Peyer's patch (tissue), 4 donors: ENCODE results near the gene GALNT1. TPM values are rescaled to one million over a fixed set of nuclear protein-coding genes. Genes with fewer than 3 reads are reported as not detected.

Experiments used
- DNase-seq, 3 donors: peaks; one replicate each; pipeline ENCODE4 v3.0.0-alpha.2; 2017 to 2019
- H3K27ac ChIP-seq, 4 donors: fragments of 200-600 bp; sonication (generic); one replicate each; pipeline ENCODE4 v1.5.1; 2016 to 2019
- H3K27me3 ChIP-seq, 2 donors: fragments of 200-600 bp; sonication (generic); one replicate each; pipeline ENCODE4 v1.5.1; 2019
- H3K36me3 ChIP-seq, 3 donors: fragments of 200-600 bp; sonication (generic); one replicate each; pipeline ENCODE4 v1.5.1; 2016 to 2019
- H3K4me1 ChIP-seq, 4 donors: fragments of 200-600 bp; sonication (generic); one replicate each; pipeline ENCODE4 v1.5.1; 2016 to 2019
- H3K4me3 ChIP-seq, 4 donors: fragments of 200-600 bp; sonication (generic); 1 replicate in 3 of 4; 2 replicates in 1 of 4; pipeline ENCODE4 v1.5.1; 2016 to 2019; ENCODE audit warnings: mild to moderate bottlenecking in 1 of 4
- H3K9me3 ChIP-seq, 4 donors: fragments of 200-600 bp; sonication (generic); one replicate each; pipeline ENCODE4 v1.5.1; 2016 to 2019; ENCODE audit warnings: mild to moderate bottlenecking in 1 of 4
- POLR2A ChIP-seq, 2 donors: fragments of 450-650 bp; IDR thresholded peaks; one replicate each; pipeline ENCODE4 v1.5.1; 2017; ENCODE audit warnings: antibody characterized with exemption in 2 of 2, mild to moderate bottlenecking in 2 of 2, moderate library complexity in 2 of 2
- total RNA-seq, 4 donors: library from RNA; depleted of rRNA; stranded (reverse); fragments of >200 nt; gene quantifications; one replicate each; pipeline ENCODE4 v1.1.0, GENCODE V29; 2016
- TF ChIP-seq, protein P1 (sequence below), 6 experiments: fragments of 450-650 bp in 4 of 6; fragments of 200-600 bp in 2 of 6; sonication (generic) in 1 of 6; IDR thresholded peaks; one replicate each; pipeline ENCODE4 v1.5.1; 2017 to 2019; ENCODE audit warnings: antibody characterized with exemption in 6 of 6, mild to moderate bottlenecking in 3 of 6, moderate library complexity in 1 of 6

Gene GALNT1
- total RNA-seq, 4 donors from 2014 or later, result 30.5 to 87.6 (median 70.7) TPM

DNA sequence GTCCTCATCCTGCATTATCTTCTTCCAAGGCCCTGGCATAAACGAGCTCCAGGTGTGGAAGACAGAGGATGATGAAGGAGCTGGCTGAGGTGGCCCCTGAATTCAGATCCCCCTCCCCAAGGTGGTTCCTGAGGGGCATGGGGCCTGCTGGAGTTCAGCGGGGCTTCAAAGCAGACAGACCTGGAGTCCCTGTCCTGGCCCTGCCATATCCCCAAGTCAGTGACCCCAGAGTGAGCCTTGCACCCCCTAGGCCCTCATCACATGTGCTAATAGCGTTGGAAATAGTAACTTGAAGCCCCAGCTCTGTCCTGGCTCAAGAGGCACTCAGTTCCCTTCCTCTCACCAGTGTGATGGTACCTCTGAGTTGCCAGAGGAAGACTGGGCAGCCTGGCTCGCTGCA, 172.9 kb downstream of the GALNT1 start:
- no peaks in the 10 kb centered on the region for H3K27me3 ChIP-seq
- DNase-seq, result no peak
- no peak for TF ChIP-seq POLR2A (IDR thresholded peaks at IDR 0.05)
- TF ChIP-seq, protein P1, sequence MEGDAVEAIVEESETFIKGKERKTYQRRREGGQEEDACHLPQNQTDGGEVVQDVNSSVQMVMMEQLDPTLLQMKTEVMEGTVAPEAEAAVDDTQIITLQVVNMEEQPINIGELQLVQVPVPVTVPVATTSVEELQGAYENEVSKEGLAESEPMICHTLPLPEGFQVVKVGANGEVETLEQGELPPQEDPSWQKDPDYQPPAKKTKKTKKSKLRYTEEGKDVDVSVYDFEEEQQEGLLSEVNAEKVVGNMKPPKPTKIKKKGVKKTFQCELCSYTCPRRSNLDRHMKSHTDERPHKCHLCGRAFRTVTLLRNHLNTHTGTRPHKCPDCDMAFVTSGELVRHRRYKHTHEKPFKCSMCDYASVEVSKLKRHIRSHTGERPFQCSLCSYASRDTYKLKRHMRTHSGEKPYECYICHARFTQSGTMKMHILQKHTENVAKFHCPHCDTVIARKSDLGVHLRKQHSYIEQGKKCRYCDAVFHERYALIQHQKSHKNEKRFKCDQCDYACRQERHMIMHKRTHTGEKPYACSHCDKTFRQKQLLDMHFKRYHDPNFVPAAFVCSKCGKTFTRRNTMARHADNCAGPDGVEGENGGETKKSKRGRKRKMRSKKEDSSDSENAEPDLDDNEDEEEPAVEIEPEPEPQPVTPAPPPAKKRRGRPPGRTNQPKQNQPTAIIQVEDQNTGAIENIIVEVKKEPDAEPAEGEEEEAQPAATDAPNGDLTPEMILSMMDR (IDR thresholded peaks at IDR 0.05), result no peak
- H3K4me1 ChIP-seq, result no peaks in the 10 kb centered on the region
- H3K27ac ChIP-seq, result no peak overlapping the region
- H3K36me3 ChIP-seq, result no peaks in the 10 kb centered on the region
- no peaks in the 10 kb centered on the region for H3K9me3 ChIP-seq
- H3K4me3 ChIP-seq, result no peak overlapping the region

- no peaks in the 10 kb centered on the region for H3K4me1 ChIP-seq
- H3K27me3 ChIP-seq, result no peaks in the 10 kb centered on the region
- no peaks in the 10 kb centered on the region for H3K9me3 ChIP-seq
- TF ChIP-seq, protein P1 (IDR thresholded peaks at IDR 0.05), result no peak
- TF ChIP-seq POLR2A (IDR thresholded peaks at IDR 0.05), result no peak
- H3K36me3 ChIP-seq, result no peaks in the 10 kb centered on the region
- no peak for DNase-seq
- no peak overlapping the region for H3K27ac ChIP-seq
- H3K4me3 ChIP-seq, result no peak overlapping the region
Observed at GRCh38 chr18:35755369-35755768, 173.8 kb downstream of the GALNT1 start.

- H3K4me1 ChIP-seq, result no peaks in the 10 kb centered on the region
- H3K27me3 ChIP-seq, result no peaks in the 10 kb centered on the region
- H3K4me3 ChIP-seq, result no peak overlapping the region
- no peaks in the 10 kb centered on the region for H3K9me3 ChIP-seq
- H3K27ac ChIP-seq, result no peak overlapping the region
- no peaks in the 10 kb centered on the region for H3K36me3 ChIP-seq
- peak in 2 of 3 donors; percentile 28 to 76 for DNase-seq
- TF ChIP-seq, protein P1 (IDR thresholded peaks at IDR 0.05), result peak; percentile 60 to 80 (median 78)
- TF ChIP-seq POLR2A (IDR thresholded peaks at IDR 0.05), result no peak
Observed at GRCh38 chr18:35756506-35757117, 175.1 kb downstream of the GALNT1 start.

Other genes starting within 250 kb of the GALNT1 start
- 10 to 100 TPM; 22.8 to 36.3 (median 30.2) TPM for gene ZNF24, start 237.3 kb upstream of the GALNT1 start, total RNA-seq
- 1 to 10 TPM; 1.9 to 6.6 (median 3.7) TPM for gene ZNF396, start 204.4 kb upstream of the GALNT1 start, total RNA-seq
- 10 to 100 TPM in 3 of 4 donors, 1 to 10 TPM in 1; 9.5 to 20.6 (median 17.1) TPM for gene INO80C, start 83.8 kb upstream of the GALNT1 start, total RNA-seq